ENCODE measurements around the gene FAM171A1.

The FAM171A1 gene

DNA sequence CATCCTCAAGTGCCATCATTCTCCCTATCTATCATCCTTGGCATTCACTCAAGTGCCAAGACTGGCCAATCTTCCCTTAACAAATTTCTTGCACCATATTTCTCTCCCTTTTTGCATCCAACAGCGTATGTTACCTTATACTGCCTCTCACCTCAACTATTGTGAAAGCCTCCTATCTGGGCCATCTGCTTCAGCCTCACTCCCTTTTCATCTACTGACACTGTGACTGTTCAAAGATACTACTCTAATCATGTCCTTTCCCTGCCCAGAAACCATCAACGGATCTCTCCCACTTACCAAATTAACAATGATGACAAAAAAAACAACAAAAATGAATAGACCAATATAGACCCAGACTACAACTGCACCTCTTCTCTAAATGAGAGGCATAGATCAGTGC is 112.0 kb downstream of the FAM171A1 start:
- no peak overlapping the region for H3K9ac ChIP-seq (ENCODE audit: low read length)
- DNase-seq, result no peak
- H3F3A ChIP-seq (ENCODE audit: insufficient read depth, low read length), result peaks cover 12% of the 10 kb centered on the region
- H3K27ac ChIP-seq (ENCODE audit: low read length), result no peak overlapping the region
- TF ChIP-seq EZH2phosphoT487 (IDR thresholded peaks at IDR 0.05; ENCODE audit: low read length) (no peak), EZH2 (optimal IDR thresholded peaks at IDR 0.05; ENCODE audit: low read depth, low read length) (no peak)
- TF ChIP-seq, protein P1, sequence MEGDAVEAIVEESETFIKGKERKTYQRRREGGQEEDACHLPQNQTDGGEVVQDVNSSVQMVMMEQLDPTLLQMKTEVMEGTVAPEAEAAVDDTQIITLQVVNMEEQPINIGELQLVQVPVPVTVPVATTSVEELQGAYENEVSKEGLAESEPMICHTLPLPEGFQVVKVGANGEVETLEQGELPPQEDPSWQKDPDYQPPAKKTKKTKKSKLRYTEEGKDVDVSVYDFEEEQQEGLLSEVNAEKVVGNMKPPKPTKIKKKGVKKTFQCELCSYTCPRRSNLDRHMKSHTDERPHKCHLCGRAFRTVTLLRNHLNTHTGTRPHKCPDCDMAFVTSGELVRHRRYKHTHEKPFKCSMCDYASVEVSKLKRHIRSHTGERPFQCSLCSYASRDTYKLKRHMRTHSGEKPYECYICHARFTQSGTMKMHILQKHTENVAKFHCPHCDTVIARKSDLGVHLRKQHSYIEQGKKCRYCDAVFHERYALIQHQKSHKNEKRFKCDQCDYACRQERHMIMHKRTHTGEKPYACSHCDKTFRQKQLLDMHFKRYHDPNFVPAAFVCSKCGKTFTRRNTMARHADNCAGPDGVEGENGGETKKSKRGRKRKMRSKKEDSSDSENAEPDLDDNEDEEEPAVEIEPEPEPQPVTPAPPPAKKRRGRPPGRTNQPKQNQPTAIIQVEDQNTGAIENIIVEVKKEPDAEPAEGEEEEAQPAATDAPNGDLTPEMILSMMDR (IDR thresholded peaks at IDR 0.05; ENCODE audit: low read length), result no peak
- H3K9me3 ChIP-seq (replicated peaks; ENCODE audit: insufficient read depth, low read length), result no peaks in the 10 kb centered on the region
- no peaks in the 10 kb centered on the region for H3K27me3 ChIP-seq (replicated peaks; ENCODE audit: insufficient read depth, low read length)
- no peaks in the 10 kb centered on the region for H3K79me2 ChIP-seq (ENCODE audit: low read length)
- no peaks in the 10 kb centered on the region for H4K20me1 ChIP-seq (ENCODE audit: insufficient read depth, low read length)
- H2AFZ ChIP-seq (ENCODE audit: low read length), result no peak overlapping the region
- no peaks in the 10 kb centered on the region for H3K9me2 ChIP-seq (replicated peaks; ENCODE audit: insufficient read depth, low read length)
- H3K4me1 ChIP-seq (ENCODE audit: low read length), result peaks cover 7% of the 10 kb centered on the region
- no peak overlapping the region for H3K4me3 ChIP-seq (ENCODE audit: low read length)
- H3K4me2 ChIP-seq (ENCODE audit: low read depth, low read length), result no peak overlapping the region
- no peaks in the 10 kb centered on the region for H3K36me3 ChIP-seq (replicated peaks; ENCODE audit: insufficient read depth, low read length)

DNA sequence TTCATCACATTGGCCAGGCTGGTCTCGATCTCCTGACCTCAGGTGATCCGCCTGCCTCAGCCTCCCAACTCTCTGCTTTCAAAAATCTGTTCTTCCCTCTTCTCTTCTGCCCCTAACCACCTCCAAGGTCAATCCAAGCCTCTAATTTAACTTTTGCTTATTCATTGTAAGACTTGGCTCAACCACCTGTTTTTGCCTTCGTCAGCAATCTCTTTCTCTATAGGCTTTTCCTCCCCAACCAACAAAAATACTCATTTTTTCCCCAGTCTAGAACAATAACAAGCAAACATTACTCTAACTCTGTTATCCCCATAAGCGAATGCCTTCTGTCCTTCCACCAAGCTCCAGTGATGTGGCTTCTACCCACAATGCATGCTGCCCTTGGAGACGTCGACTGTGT is 112.8 kb downstream of the FAM171A1 start:
- no peaks in the 10 kb centered on the region for H3K27me3 ChIP-seq (replicated peaks; ENCODE audit: insufficient read depth, low read length)
- TF ChIP-seq, protein P1 (IDR thresholded peaks at IDR 0.05; ENCODE audit: low read length), result no peak
- TF ChIP-seq EZH2 (optimal IDR thresholded peaks at IDR 0.05; ENCODE audit: low read depth, low read length) (no peak), EZH2phosphoT487 (IDR thresholded peaks at IDR 0.05; ENCODE audit: low read length) (no peak)
- H2AFZ ChIP-seq (ENCODE audit: low read length), result no peak overlapping the region
- H3K9ac ChIP-seq (ENCODE audit: low read length), result no peak overlapping the region
- H3K9me2 ChIP-seq (replicated peaks; ENCODE audit: insufficient read depth, low read length), result no peaks in the 10 kb centered on the region
- H3K4me1 ChIP-seq (ENCODE audit: low read length), result peaks cover 16% of the 10 kb centered on the region
- H3K4me3 ChIP-seq (ENCODE audit: low read length), result no peak overlapping the region
- H3K9me3 ChIP-seq (replicated peaks; ENCODE audit: insufficient read depth, low read length), result no peaks in the 10 kb centered on the region
- H3K36me3 ChIP-seq (replicated peaks; ENCODE audit: insufficient read depth, low read length), result no peaks in the 10 kb centered on the region
- H3K4me2 ChIP-seq (ENCODE audit: low read depth, low read length), result no peak overlapping the region
- DNase-seq, result no peak
- no peaks in the 10 kb centered on the region for H4K20me1 ChIP-seq (ENCODE audit: insufficient read depth, low read length)
- H3K79me2 ChIP-seq (ENCODE audit: low read length), result peaks cover 6% of the 10 kb centered on the region
- H3F3A ChIP-seq (ENCODE audit: insufficient read depth, low read length), result peaks cover 16% of the 10 kb centered on the region
- no peak overlapping the region for H3K27ac ChIP-seq (ENCODE audit: low read length)

DNA sequence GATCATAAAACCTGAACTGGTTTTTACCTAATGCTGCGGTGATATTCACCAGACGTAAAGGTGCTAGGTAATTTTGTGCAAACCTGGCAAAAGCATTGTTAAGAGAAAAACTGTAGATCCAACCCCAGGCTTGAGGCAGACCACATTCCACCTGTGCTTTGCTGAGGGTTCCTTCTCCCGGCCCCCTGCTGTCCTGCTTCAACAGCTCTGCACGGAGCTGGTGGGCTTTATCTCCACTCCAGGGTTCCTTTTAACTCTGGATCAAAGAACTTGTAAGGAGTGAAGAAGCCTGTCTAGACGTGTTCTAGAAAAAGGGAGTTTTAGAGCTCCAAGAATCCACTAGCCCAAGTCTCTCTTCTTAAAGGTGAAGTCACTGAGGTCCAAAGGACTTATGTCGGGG is 115.1 kb downstream of the FAM171A1 start:
- no peak overlapping the region for H3K4me3 ChIP-seq (ENCODE audit: low read length)
- H3K9me3 ChIP-seq (replicated peaks; ENCODE audit: insufficient read depth, low read length), result no peaks in the 10 kb centered on the region
- H3K27me3 ChIP-seq (replicated peaks; ENCODE audit: insufficient read depth, low read length), result no peaks in the 10 kb centered on the region
- H3K79me2 ChIP-seq (ENCODE audit: low read length), result peaks cover 23% of the 10 kb centered on the region
- no peak overlapping the region for H2AFZ ChIP-seq (ENCODE audit: low read length)
- peaks cover 24% of the 10 kb centered on the region for H3K4me1 ChIP-seq (ENCODE audit: low read length)
- H3K36me3 ChIP-seq (replicated peaks; ENCODE audit: insufficient read depth, low read length), result no peaks in the 10 kb centered on the region
- H3K27ac ChIP-seq (ENCODE audit: low read length), result no peak overlapping the region
- H3K4me2 ChIP-seq (ENCODE audit: low read depth, low read length), result no peak overlapping the region
- H4K20me1 ChIP-seq (ENCODE audit: insufficient read depth, low read length), result no peaks in the 10 kb centered on the region
- H3K9me2 ChIP-seq (replicated peaks; ENCODE audit: insufficient read depth, low read length), result no peaks in the 10 kb centered on the region
- H3F3A ChIP-seq (ENCODE audit: insufficient read depth, low read length), result peaks cover 16% of the 10 kb centered on the region
- H3K9ac ChIP-seq (ENCODE audit: low read length), result no peak overlapping the region
- TF ChIP-seq EZH2phosphoT487 (IDR thresholded peaks at IDR 0.05; ENCODE audit: low read length) (no peak), EZH2 (optimal IDR thresholded peaks at IDR 0.05; ENCODE audit: low read depth, low read length) (no peak)
- TF ChIP-seq, protein P1 (IDR thresholded peaks at IDR 0.05; ENCODE audit: low read length), result no peak
- no peak for DNase-seq
